Measurements from ENCODE around the gene CEP135.

Gene CEP135

DNA sequence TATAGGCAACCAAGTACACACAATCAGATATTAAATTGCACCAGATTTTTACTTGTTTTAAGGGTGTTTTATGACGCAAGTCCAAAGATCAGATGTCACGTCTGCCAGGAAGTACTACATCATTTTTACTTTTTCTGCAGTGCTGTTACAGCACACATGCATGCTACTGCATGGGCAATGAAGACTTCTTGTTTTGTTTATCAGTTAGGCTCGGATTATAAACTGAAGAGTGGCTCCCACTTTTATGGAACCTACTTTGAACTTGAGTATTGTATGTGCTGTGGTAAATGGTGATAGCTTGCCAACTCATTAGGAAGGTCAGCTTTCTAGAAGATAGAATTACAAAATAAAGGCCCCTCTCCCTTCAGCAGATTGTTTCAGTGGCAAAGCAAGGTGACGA lies 131.6 kb downstream of the CEP135 start:
- DNase-seq = no peak

- DNase-seq = peak in 1 of 2 donors; percentile 68
Observed at GRCh38 chr4:56082829-56083228, 134.1 kb downstream of the CEP135 start.
